ENCODE data around the gene GABARAP. TPM values are rescaled to one million over a fixed set of nuclear protein-coding genes. Genes with fewer than 3 reads are reported as not detected.

Gene GABARAP
- total RNA-seq, 2 donors from 2014 or later = 264 to 317 TPM

GRCh38 chr17:7191069-7191468 lies 51.2 kb downstream of the GABARAP start:
- no peaks in the 10 kb centered on the region for H3K9me3 ChIP-seq (ENCODE audit: control insufficient read depth, low read length)
- Mint-ChIP-seq H3K4me3 (no peak overlapping the region), H3K36me3 (ENCODE audit: low read depth) (peaks cover 32% of the 10 kb centered on the region), H3K27ac (no peak overlapping the region), H3K4me1 (no peaks in the 10 kb centered on the region), H3K9me3 (no peaks in the 10 kb centered on the region), H3K27me3 (ENCODE audit: insufficient read depth) (no peaks in the 10 kb centered on the region)
- no peak for DNase-seq
- no peak overlapping the region for H3K4me3 ChIP-seq (ENCODE audit: low read length)
- no peak overlapping the region for H3K9ac ChIP-seq (ENCODE audit: extremely low read depth, low read length, poor library complexity, severe bottlenecking)
- no peaks in the 10 kb centered on the region for H3K27me3 ChIP-seq (ENCODE audit: control insufficient read depth, insufficient read depth, low read length, poor library complexity, severe bottlenecking)
- H3K36me3 ChIP-seq (ENCODE audit: control insufficient read depth, insufficient read depth, low read length) = peaks cover 7% of the 10 kb centered on the region
- 90 to 96% methylated on average over 11 to 12 of the region's 12 CpGs for WGBS, 2 experiments (ENCODE audit: insufficient coverage in 1 of 2, insufficient read length in 1 of 2)
- no peak for TF ChIP-seq CTCF (conservative IDR thresholded peaks at IDR 0.05)
- H3K27ac ChIP-seq (ENCODE audit: low read depth, low read length) = peak overlapping the region; percentile 17
- peaks cover 2% of the 10 kb centered on the region for H3K4me1 ChIP-seq (ENCODE audit: control insufficient read depth, insufficient read depth, low read length)

GRCh38 chr17:7190276-7190917 lies 51.9 kb downstream of the GABARAP start:
- no peaks in the 10 kb centered on the region for H3K4me1 Mint-ChIP-seq
- H3K36me3 Mint-ChIP-seq (ENCODE audit: low read depth) = peaks cover 29% of the 10 kb centered on the region
- 92 to 97% methylated on average over 10 to 14 of the region's 14 CpGs for WGBS, 2 experiments (ENCODE audit: insufficient coverage in 1 of 2, insufficient read length in 1 of 2)

More at GRCh38 chr17:7190276-7190917, 51.9 kb downstream of the GABARAP start:
- no peak overlapping the region for H3K4me3 ChIP-seq (ENCODE audit: low read length)
- H3K4me3 Mint-ChIP-seq = no peak overlapping the region
- H3K27me3 ChIP-seq (ENCODE audit: control insufficient read depth, insufficient read depth, low read length, poor library complexity, severe bottlenecking) = no peaks in the 10 kb centered on the region
- TF ChIP-seq CTCF (conservative IDR thresholded peaks at IDR 0.05) = no peak
- no peaks in the 10 kb centered on the region for H3K9me3 ChIP-seq (ENCODE audit: control insufficient read depth, low read length)
- no peak overlapping the region for H3K27ac ChIP-seq (ENCODE audit: low read depth, low read length)
- H3K27me3 Mint-ChIP-seq (ENCODE audit: insufficient read depth) = no peaks in the 10 kb centered on the region
- peak; percentile 37 for DNase-seq
- peaks cover 2% of the 10 kb centered on the region for H3K4me1 ChIP-seq (ENCODE audit: control insufficient read depth, insufficient read depth, low read length)
- H3K27ac Mint-ChIP-seq = no peak overlapping the region
- no peak overlapping the region for H3K9ac ChIP-seq (ENCODE audit: extremely low read depth, low read length, poor library complexity, severe bottlenecking)
- H3K36me3 ChIP-seq (ENCODE audit: control insufficient read depth, insufficient read depth, low read length) = peaks cover 4% of the 10 kb centered on the region
- no peaks in the 10 kb centered on the region for H3K9me3 Mint-ChIP-seq

Small RNA genes lying within 50 kb of the gene (microRNA-seq; reads per million reads assigned to microRNA genes)
- gene MIR324 (ENCODE audit: borderline microRNAs expressed) = 118 reads per million, percentile 75 among the genes with 10 or more reads in this experiment

Other genes with a start within 250 kb of the GABARAP start
- gene ALOX12, start 246.4 kb downstream of the GABARAP start, total RNA-seq = under 1 TPM; 0.46 to 0.92 TPM
- 100 to 1,000 TPM; 233 to 277 TPM for gene RNASEK, start 229.8 kb downstream of the GABARAP start, total RNA-seq
- gene BCL6B, start 219.4 kb downstream of the GABARAP start, total RNA-seq = 1 to 10 TPM; 2.9 to 7.0 TPM
- gene SLC16A13, start 206.4 kb downstream of the GABARAP start, total RNA-seq = 10 to 100 TPM; 18.8 to 19.9 TPM
- gene SLC16A11, start 198.4 kb downstream of the GABARAP start, total RNA-seq = under 1 TPM; 0.24 to 0.44 TPM
- gene CLEC10A, start 162.2 kb downstream of the GABARAP start, total RNA-seq = not detected
- gene ASGR2, start 127.6 kb downstream of the GABARAP start, total RNA-seq = under 1 TPM in 1 of 2 donors, not detected in 1; 0.44 TPM
- 10 to 100 TPM in 1 of 2 donors, 1 to 10 TPM in 1; 6.8 to 14.2 TPM for gene ASGR1, start 63.1 kb downstream of the GABARAP start, total RNA-seq
- 10 to 100 TPM; 35.1 to 68.5 TPM for gene DLG4, start 22.6 kb downstream of the GABARAP start, total RNA-seq
- 100 to 1,000 TPM; 337 to 459 TPM for gene ACADVL, start 22.5 kb downstream of the GABARAP start, total RNA-seq
- gene DVL2, start 7.9 kb downstream of the GABARAP start, total RNA-seq = 100 to 1,000 TPM in 1 of 2 donors, 10 to 100 TPM in 1; 98.2 to 116 TPM
- gene PHF23, start 3.0 kb downstream of the GABARAP start, total RNA-seq = 10 to 100 TPM; 67.3 to 71.6 TPM
- 100 to 1,000 TPM; 123 to 125 TPM for gene CTDNEP1, start 9.3 kb upstream of the GABARAP start, total RNA-seq
- gene ELP5, start 9.8 kb upstream of the GABARAP start, total RNA-seq = 10 to 100 TPM; 45.3 to 68.0 TPM
- gene CLDN7, start 20.0 kb upstream of the GABARAP start, total RNA-seq = 100 to 1,000 TPM; 142 to 149 TPM
- gene SLC2A4, start 39.3 kb upstream of the GABARAP start, total RNA-seq = 1 to 10 TPM; 2.2 to 5.4 TPM
- 10 to 100 TPM in 1 of 2 donors, 1 to 10 TPM in 1; 6.6 to 15.9 TPM for gene YBX2, start 52.2 kb upstream of the GABARAP start, total RNA-seq
- gene EIF5A, start 65.2 kb upstream of the GABARAP start, total RNA-seq = 100 to 1,000 TPM; 488 to 556 TPM
- 10 to 100 TPM; 43.6 to 47.2 TPM for gene GPS2, start 72.9 kb upstream of the GABARAP start, total RNA-seq
- gene NEURL4, start 86.9 kb upstream of the GABARAP start, total RNA-seq = 10 to 100 TPM; 51.3 to 52.7 TPM
- 1 to 10 TPM; 4.5 to 8.4 TPM for gene ACAP1, start 94.1 kb upstream of the GABARAP start, total RNA-seq
- 1 to 10 TPM; 7.1 to 8.4 TPM for gene KCTD11, start 109.7 kb upstream of the GABARAP start, total RNA-seq
- not detected for gene TMEM95, start 112.7 kb upstream of the GABARAP start, total RNA-seq
- 10 to 100 TPM; 11.0 to 11.7 TPM for gene TNK1, start 138.6 kb upstream of the GABARAP start, total RNA-seq
- 10 to 100 TPM; 21.0 to 26.2 TPM for gene PLSCR3, start 152.1 kb upstream of the GABARAP start, total RNA-seq
- 100 to 1,000 TPM; 133 to 175 TPM for gene TMEM256, start 161.6 kb upstream of the GABARAP start, total RNA-seq
- gene NLGN2, start 165.4 kb upstream of the GABARAP start, total RNA-seq = 100 to 1,000 TPM in 1 of 2 donors, 10 to 100 TPM in 1; 78.5 to 121 TPM
- under 1 TPM; 0.46 to 0.49 TPM for gene SPEM1, start 177.9 kb upstream of the GABARAP start, total RNA-seq
- gene SPEM2, start 183.2 kb upstream of the GABARAP start, total RNA-seq = not detected
- gene SPEM3, start 186.4 kb upstream of the GABARAP start, total RNA-seq = not detected
- 1 to 10 TPM; 6.5 to 8.6 TPM for gene TMEM102, start 193.0 kb upstream of the GABARAP start, total RNA-seq
- 1 to 10 TPM; 4.0 to 8.8 TPM for gene FGF11, start 197.1 kb upstream of the GABARAP start, total RNA-seq
- 10 to 100 TPM in 1 of 2 donors, 1 to 10 TPM in 1; 8.7 to 11.6 TPM for gene CHRNB1, start 202.6 kb upstream of the GABARAP start, total RNA-seq
- 10 to 100 TPM; 18.8 to 25.5 TPM for gene ZBTB4, start 237.2 kb upstream of the GABARAP start, total RNA-seq
- under 1 TPM in 1 of 2 donors, not detected in 1; 0.33 TPM for gene SLC35G6, start 239.0 kb upstream of the GABARAP start, total RNA-seq
- gene POLR2A, start 241.9 kb upstream of the GABARAP start, total RNA-seq = 100 to 1,000 TPM; 129 to 189 TPM

Data from endodermal cell (in vitro differentiated cells).